Keratinocyte (primary cell): Measurements from ENCODE around the gene SBNO2.

Experiments
- EZH2 ChIP-seq: IDR thresholded peaks from one replicate; pipeline ENCODE4 v1.6.1; 2012; ENCODE audit warnings: inconsistent platforms, mild to moderate bottlenecking, low read length, moderate library complexity
- TF ChIP-seq, protein P1 (sequence below), 3 experiments: IDR thresholded peaks in 1 of 3; conservative IDR thresholded peaks in 1 of 3; optimal IDR thresholded peaks in 1 of 3; 2 replicates in 2 of 3; 3 replicates in 1 of 3; pipeline versions ENCODE3 to v1.5.1; 2011; ENCODE audit warnings: low read length in 3 of 3, mild to moderate bottlenecking in 3 of 3, moderate library complexity in 2 of 3, control low read depth in 1 of 3, inconsistent platforms in 1 of 3; ENCODE audit not compliant: insufficient read depth in 2 of 3; ENCODE audit errors: extremely low read depth in 1 of 3

DNA sequence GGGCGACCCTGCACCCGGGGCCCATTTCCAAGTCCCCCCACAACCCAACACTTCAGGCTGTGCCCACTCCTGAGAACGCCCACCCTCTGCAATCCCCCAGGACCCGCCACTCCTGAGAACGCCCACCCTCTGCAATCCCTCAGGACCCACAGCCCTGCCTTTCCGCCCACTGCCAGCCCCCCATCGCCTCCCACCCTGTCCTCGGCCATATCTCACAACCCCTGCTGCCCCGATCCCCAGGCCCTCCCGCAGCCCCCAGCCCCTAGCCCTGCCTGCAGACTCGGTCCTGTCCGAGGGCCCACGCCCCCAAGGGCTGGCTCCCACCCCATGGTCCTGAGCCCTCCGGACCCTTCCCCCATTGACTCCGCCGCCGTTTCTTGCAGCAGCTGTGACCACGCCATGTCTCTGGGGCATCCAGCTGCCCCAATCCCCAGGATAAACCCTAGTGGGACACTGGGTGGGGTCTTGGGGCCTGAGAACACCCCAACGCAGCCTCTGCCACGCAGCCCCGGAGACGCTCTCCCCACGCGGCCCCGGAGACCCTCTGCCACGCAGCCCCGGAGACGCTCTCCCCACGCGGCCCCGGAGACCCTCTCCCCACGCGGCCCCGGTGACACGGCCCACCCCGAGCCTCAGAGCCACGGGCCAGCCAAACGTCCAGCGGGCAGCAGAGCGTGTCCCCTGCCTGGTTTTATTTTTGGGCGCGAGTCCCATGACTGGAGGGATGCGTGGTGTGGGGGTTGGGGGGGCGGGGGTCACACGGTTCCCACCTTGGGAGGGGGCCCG is 17.0 kb downstream of the SBNO2 start:
- TF ChIP-seq, protein P1, sequence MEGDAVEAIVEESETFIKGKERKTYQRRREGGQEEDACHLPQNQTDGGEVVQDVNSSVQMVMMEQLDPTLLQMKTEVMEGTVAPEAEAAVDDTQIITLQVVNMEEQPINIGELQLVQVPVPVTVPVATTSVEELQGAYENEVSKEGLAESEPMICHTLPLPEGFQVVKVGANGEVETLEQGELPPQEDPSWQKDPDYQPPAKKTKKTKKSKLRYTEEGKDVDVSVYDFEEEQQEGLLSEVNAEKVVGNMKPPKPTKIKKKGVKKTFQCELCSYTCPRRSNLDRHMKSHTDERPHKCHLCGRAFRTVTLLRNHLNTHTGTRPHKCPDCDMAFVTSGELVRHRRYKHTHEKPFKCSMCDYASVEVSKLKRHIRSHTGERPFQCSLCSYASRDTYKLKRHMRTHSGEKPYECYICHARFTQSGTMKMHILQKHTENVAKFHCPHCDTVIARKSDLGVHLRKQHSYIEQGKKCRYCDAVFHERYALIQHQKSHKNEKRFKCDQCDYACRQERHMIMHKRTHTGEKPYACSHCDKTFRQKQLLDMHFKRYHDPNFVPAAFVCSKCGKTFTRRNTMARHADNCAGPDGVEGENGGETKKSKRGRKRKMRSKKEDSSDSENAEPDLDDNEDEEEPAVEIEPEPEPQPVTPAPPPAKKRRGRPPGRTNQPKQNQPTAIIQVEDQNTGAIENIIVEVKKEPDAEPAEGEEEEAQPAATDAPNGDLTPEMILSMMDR (optimal IDR thresholded peaks at IDR 0.05 in 1 of 3, IDR thresholded peaks at IDR 0.05 in 1 of 3, conservative IDR thresholded peaks at IDR 0.05 in 1 of 3; ENCODE audit: extremely low read depth in 1 of 3, insufficient read depth in 2 of 3, low read length in 3 of 3): no peak
- no peak for TF ChIP-seq EZH2
